Measurements from ENCODE around the gene MKX.

MKX gene

DNA sequence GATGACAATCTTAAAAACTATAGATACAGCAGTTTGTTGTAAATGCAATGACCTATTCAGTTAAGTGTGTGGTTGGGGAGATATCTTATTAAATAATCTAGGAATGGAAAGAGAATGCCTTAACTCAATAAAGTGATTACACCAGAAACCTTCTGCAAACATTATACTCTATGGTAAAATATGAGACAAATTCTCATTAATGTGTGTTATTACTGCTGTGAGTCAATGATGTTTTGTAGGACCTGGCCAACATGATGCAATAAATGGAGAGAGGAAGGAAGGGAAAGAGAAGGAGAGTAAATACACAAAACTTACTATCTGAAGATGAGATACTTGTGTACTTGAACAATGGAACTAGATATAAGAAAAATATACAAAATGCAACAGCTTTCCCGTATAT is 25.1 kb downstream of the MKX start:
- H3K4me3 ChIP-seq (replicated peaks; ENCODE audit: insufficient read depth, low read length) = no peak overlapping the region
- no peaks in the 10 kb centered on the region for H3K27me3 ChIP-seq (ENCODE audit: insufficient read depth, poor library complexity, severe bottlenecking)
- DNase-seq (ENCODE audit: low read depth in 1 of 2, low spot score in 1 of 2) = no peak
- TF ChIP-seq, protein P1, sequence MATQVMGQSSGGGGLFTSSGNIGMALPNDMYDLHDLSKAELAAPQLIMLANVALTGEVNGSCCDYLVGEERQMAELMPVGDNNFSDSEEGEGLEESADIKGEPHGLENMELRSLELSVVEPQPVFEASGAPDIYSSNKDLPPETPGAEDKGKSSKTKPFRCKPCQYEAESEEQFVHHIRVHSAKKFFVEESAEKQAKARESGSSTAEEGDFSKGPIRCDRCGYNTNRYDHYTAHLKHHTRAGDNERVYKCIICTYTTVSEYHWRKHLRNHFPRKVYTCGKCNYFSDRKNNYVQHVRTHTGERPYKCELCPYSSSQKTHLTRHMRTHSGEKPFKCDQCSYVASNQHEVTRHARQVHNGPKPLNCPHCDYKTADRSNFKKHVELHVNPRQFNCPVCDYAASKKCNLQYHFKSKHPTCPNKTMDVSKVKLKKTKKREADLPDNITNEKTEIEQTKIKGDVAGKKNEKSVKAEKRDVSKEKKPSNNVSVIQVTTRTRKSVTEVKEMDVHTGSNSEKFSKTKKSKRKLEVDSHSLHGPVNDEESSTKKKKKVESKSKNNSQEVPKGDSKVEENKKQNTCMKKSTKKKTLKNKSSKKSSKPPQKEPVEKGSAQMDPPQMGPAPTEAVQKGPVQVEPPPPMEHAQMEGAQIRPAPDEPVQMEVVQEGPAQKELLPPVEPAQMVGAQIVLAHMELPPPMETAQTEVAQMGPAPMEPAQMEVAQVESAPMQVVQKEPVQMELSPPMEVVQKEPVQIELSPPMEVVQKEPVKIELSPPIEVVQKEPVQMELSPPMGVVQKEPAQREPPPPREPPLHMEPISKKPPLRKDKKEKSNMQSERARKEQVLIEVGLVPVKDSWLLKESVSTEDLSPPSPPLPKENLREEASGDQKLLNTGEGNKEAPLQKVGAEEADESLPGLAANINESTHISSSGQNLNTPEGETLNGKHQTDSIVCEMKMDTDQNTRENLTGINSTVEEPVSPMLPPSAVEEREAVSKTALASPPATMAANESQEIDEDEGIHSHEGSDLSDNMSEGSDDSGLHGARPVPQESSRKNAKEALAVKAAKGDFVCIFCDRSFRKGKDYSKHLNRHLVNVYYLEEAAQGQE (IDR thresholded peaks at IDR 0.05; ENCODE audit: insufficient replicate concordance, low read depth) = no peak
- TF ChIP-seq, protein P2, sequence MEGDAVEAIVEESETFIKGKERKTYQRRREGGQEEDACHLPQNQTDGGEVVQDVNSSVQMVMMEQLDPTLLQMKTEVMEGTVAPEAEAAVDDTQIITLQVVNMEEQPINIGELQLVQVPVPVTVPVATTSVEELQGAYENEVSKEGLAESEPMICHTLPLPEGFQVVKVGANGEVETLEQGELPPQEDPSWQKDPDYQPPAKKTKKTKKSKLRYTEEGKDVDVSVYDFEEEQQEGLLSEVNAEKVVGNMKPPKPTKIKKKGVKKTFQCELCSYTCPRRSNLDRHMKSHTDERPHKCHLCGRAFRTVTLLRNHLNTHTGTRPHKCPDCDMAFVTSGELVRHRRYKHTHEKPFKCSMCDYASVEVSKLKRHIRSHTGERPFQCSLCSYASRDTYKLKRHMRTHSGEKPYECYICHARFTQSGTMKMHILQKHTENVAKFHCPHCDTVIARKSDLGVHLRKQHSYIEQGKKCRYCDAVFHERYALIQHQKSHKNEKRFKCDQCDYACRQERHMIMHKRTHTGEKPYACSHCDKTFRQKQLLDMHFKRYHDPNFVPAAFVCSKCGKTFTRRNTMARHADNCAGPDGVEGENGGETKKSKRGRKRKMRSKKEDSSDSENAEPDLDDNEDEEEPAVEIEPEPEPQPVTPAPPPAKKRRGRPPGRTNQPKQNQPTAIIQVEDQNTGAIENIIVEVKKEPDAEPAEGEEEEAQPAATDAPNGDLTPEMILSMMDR (IDR thresholded peaks at IDR 0.05; ENCODE audit: insufficient read depth, low read length) = no peak
- no peak for TF ChIP-seq SPI1 (IDR thresholded peaks at IDR 0.05; ENCODE audit: borderline replicate concordance, low read depth)
- TF ChIP-seq GABPA (IDR thresholded peaks at IDR 0.05; ENCODE audit: low read depth) = no peak
- no peak for TF ChIP-seq POLR2AphosphoS5 (IDR thresholded peaks at IDR 0.05; ENCODE audit: low read depth)
- no peak overlapping the region for H3K27ac ChIP-seq (replicated peaks)

DNA sequence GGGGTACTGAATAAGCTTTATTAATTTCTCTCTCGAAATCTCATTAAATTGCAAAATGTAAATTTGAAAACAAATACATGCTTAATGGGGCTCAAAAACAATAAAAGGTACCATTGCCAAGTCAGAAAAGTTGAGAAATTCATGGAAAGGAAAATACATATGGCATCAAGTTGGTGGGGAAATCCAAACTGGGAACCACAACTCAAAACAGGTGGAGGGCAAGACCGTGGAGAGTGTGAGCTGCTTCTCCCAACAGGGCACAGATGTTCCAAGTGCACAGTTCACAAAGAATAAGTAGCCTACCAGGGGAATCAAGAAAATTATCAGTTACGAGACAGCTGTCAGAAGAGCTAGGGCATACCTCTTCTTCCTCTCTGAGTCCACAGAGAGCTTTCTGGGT is 26.6 kb downstream of the MKX start:
- TF ChIP-seq, protein P2 (IDR thresholded peaks at IDR 0.05; ENCODE audit: insufficient read depth, low read length) = no peak
- TF ChIP-seq GABPA (IDR thresholded peaks at IDR 0.05; ENCODE audit: low read depth) (no peak), POLR2AphosphoS5 (IDR thresholded peaks at IDR 0.05; ENCODE audit: low read depth) (no peak), SPI1 (IDR thresholded peaks at IDR 0.05; ENCODE audit: borderline replicate concordance, low read depth) (no peak)
- TF ChIP-seq, protein P1 (IDR thresholded peaks at IDR 0.05; ENCODE audit: insufficient replicate concordance, low read depth) = no peak

DNA sequence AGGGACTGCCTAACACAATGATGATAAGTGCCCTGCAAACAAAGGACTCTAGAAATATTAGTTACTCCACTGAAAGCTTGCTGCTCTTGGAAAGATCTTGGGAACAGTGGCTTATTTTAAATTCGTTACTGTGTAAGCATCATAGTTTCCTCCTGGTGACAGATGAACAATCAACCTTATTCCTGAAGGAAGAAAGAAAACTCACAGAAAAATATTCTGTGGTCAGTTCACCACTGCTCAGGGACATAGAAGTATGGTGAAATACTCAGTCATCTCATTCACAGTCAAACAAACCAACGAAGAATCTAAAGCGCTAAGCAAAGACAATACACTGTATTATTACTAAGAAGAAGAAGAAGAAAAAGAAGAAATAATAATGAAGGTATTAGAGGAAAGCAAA is 27.8 kb downstream of the MKX start:
- DNase-seq (ENCODE audit: low read depth in 1 of 2, low spot score in 1 of 2) = no peak
- TF ChIP-seq GABPA (IDR thresholded peaks at IDR 0.05; ENCODE audit: low read depth) = no peak
- TF ChIP-seq, protein P1 (IDR thresholded peaks at IDR 0.05; ENCODE audit: insufficient replicate concordance, low read depth) = no peak
- TF ChIP-seq SPI1 (IDR thresholded peaks at IDR 0.05; ENCODE audit: borderline replicate concordance, low read depth) = no peak
- TF ChIP-seq POLR2AphosphoS5 (IDR thresholded peaks at IDR 0.05; ENCODE audit: low read depth) = no peak
- TF ChIP-seq, protein P2 (IDR thresholded peaks at IDR 0.05; ENCODE audit: insufficient read depth, low read length) = no peak
- Histone ChIP-seq H3K4me3 (replicated peaks; ENCODE audit: insufficient read depth, low read length) (no peak overlapping the region), H3K27me3 (ENCODE audit: insufficient read depth, poor library complexity, severe bottlenecking) (peaks cover 2% of the 10 kb centered on the region), H3K27ac (replicated peaks) (no peak overlapping the region)

More for the DNA sequence above, 26.6 kb downstream of the MKX start:
- no peak overlapping the region for H3K4me3 ChIP-seq (replicated peaks; ENCODE audit: insufficient read depth, low read length)
- H3K27ac ChIP-seq (replicated peaks) = no peak overlapping the region
- no peak for DNase-seq (ENCODE audit: low read depth in 1 of 2, low spot score in 1 of 2)
- no peaks in the 10 kb centered on the region for H3K27me3 ChIP-seq (ENCODE audit: insufficient read depth, poor library complexity, severe bottlenecking)

Data from HL-60 (cell line).